Measurements from ENCODE around the gene MAP4K2.

DNA sequence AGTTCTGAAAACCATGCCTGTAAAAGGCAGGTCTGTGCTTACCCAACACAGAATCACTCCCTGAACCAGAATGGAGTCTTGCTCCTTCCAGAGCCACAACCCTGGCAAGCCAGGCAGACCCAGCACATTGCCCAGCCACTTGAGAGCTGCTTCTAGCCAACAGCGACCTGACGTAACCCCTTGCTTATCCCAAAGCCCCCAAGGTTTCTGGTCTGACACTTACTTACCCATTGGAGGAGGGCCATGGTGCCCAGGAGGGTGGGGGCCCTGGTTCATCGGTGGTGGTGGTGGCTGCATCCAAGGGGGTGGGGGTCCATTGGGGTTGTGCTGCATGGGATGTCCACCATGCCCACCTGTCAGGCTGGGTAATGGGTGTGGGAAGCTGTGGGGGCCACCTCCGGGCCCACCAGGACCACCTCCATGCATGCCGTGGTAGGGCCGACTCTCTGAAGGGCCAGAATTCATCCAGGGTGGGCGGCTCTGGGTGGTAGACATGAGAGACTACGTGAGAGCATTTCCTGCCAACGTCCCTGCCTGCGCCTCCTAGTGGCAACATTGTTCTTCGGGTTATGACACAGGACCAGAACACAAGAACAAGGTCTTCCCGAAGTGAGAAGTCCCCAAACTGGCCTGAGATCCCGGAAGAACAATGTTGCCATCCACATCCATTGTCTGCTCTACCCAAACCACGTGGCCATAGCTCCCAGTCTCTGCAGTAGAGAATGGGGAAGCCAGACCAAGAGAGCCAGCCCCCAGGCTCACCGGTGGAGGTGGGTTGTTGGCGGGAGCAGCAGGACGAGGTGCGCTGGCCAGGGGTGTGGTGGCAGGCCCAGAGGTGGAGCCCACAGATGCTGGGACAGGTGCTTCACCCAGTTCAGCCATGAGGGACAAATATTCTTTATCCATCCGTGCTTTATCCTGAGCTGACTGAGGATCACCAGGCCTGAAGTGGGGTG, 35.4 kb downstream of the MAP4K2 start:
- TF ChIP-seq YY1 (IDR thresholded peaks at IDR 0.05; ENCODE audit: low read depth) (no peak), EP300 (IDR thresholded peaks at IDR 0.05; ENCODE audit: borderline replicate concordance) (no peak), TAF1 (IDR thresholded peaks at IDR 0.05; ENCODE audit: low read depth) (no peak), EGR1 (IDR thresholded peaks at IDR 0.05) (no peak), CEBPB (IDR thresholded peaks at IDR 0.05) (no peak), TCF12 (IDR thresholded peaks at IDR 0.05; ENCODE audit: low read depth) (no peak), REST (IDR thresholded peaks at IDR 0.05; ENCODE audit: low read depth) (no peak), NFIC (IDR thresholded peaks at IDR 0.05) (no peak)
- TF ChIP-seq, protein P1, sequence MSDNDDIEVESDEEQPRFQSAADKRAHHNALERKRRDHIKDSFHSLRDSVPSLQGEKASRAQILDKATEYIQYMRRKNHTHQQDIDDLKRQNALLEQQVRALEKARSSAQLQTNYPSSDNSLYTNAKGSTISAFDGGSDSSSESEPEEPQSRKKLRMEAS (IDR thresholded peaks at IDR 0.05) = no peak
- TF ChIP-seq, protein P2, sequence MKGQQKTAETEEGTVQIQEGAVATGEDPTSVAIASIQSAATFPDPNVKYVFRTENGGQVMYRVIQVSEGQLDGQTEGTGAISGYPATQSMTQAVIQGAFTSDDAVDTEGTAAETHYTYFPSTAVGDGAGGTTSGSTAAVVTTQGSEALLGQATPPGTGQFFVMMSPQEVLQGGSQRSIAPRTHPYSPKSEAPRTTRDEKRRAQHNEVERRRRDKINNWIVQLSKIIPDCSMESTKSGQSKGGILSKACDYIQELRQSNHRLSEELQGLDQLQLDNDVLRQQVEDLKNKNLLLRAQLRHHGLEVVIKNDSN (IDR thresholded peaks at IDR 0.05) = no peak
